ENCODE measurements around the gene YTHDF1. TPM values are rescaled to one million over a fixed set of nuclear protein-coding genes. Genes with fewer than 3 reads are reported as not detected.

Gene YTHDF1
- total RNA-seq, 1 donor from 2014 or later: 32.6 TPM

DNA sequence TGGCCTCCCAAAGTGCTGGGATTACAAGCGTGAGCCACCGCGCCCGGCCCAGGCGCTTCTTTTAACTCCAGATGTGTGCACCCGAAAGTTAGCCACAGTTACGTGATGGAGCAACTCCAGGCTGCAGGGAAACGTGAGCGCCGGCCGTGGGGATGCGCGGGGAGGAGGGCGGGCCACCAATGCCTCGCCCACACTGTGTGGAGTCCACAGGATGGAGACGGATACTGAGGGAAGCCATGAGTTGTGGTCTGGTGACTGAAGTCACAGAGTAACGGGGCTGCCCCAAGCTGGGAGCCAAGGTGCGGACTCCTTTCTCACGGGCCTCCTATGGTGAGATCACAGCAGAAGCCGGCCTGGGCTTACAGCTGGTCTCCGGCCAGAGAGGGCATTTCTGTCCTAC, 23.2 kb downstream of the YTHDF1 start:
- Mint-ChIP-seq H3K27ac (no peak overlapping the region), H3K4me1 (no peaks in the 10 kb centered on the region), H3K27me3 (no peaks in the 10 kb centered on the region), H3K4me3 (no peak overlapping the region), H3K36me3 (ENCODE audit: low read depth) (peaks cover 34% of the 10 kb centered on the region), H3K9me3 (no peaks in the 10 kb centered on the region)
- DNase-seq (no peak), ATAC-seq (ENCODE audit: low read depth) (no peak)
- ChIA-PET POLR2A (no interaction called here), CTCF (no interaction called here)
- intact Hi-C loops (cut with micrococcal nuclease): no loop called here
- TF ChIP-seq, protein P1, sequence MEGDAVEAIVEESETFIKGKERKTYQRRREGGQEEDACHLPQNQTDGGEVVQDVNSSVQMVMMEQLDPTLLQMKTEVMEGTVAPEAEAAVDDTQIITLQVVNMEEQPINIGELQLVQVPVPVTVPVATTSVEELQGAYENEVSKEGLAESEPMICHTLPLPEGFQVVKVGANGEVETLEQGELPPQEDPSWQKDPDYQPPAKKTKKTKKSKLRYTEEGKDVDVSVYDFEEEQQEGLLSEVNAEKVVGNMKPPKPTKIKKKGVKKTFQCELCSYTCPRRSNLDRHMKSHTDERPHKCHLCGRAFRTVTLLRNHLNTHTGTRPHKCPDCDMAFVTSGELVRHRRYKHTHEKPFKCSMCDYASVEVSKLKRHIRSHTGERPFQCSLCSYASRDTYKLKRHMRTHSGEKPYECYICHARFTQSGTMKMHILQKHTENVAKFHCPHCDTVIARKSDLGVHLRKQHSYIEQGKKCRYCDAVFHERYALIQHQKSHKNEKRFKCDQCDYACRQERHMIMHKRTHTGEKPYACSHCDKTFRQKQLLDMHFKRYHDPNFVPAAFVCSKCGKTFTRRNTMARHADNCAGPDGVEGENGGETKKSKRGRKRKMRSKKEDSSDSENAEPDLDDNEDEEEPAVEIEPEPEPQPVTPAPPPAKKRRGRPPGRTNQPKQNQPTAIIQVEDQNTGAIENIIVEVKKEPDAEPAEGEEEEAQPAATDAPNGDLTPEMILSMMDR (IDR thresholded peaks at IDR 0.05): no peak

DNA sequence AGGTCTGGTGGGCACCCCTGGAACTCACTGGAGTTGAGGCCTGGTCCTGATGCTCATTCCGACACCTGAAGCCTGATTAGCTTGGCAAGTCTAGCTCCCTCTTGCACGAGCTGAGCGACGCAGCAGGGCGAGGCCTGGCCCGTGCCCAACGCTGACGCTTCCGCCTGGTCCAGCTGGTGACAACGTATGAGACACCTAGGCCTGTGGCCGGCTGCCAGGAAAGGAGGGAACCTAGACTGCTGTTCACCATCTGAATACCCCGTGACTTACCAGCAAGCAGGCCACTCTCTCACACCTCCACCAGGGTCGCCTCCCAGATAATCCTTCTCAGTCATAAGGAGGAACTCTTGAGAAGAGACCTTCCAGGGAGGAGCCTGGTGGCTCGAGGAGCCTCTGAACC, 24.5 kb downstream of the YTHDF1 start:
- TF ChIP-seq, protein P1 (IDR thresholded peaks at IDR 0.05): no peak
- Mint-ChIP-seq H3K27me3 (no peaks in the 10 kb centered on the region), H3K4me1 (no peaks in the 10 kb centered on the region), H3K36me3 (ENCODE audit: low read depth) (peaks cover 22% of the 10 kb centered on the region), H3K9me3 (no peaks in the 10 kb centered on the region), H3K4me3 (no peak overlapping the region), H3K27ac (no peak overlapping the region)
- ATAC-seq (ENCODE audit: low read depth) (no peak), DNase-seq (no peak)
- intact Hi-C loops (cut with micrococcal nuclease): no loop called here
- CTCF ChIA-PET: no interaction called here
- POLR2A ChIA-PET: no interaction called here

DNA sequence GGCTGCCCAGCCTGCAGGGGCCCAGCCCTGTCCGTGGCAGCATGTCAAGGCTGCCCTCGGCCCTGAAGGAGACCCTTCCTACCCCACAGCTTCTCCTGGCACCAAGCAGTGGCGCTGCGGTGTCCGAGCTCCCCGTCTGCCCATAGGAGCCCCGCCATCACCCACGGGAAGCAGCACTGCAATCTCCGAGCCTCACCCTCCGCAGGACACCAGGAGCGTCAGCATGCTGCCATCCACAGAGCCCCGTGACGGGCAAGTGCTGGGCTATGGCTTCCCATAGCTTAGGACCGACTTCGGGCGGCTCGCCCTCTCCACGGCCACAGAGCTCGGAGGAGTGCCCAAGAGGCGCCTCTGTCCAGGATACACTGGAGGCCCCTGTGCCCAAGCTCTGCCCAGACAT, 25.1 kb downstream of the YTHDF1 start:
- TF ChIP-seq, protein P1 (IDR thresholded peaks at IDR 0.05): no peak
- H3K27me3 Mint-ChIP-seq: no peaks in the 10 kb centered on the region
- intact Hi-C loops (cut with micrococcal nuclease): no loop called here
- CTCF ChIA-PET: no interaction called here
- no peak for ATAC-seq (ENCODE audit: low read depth)
- no peaks in the 10 kb centered on the region for H3K9me3 Mint-ChIP-seq
- H3K4me1 Mint-ChIP-seq: no peaks in the 10 kb centered on the region
- no peak overlapping the region for H3K4me3 Mint-ChIP-seq
- POLR2A ChIA-PET: no interaction called here
- peaks cover 16% of the 10 kb centered on the region for H3K36me3 Mint-ChIP-seq (ENCODE audit: low read depth)
- no peak for DNase-seq
- no peak overlapping the region for H3K27ac Mint-ChIP-seq

DNA sequence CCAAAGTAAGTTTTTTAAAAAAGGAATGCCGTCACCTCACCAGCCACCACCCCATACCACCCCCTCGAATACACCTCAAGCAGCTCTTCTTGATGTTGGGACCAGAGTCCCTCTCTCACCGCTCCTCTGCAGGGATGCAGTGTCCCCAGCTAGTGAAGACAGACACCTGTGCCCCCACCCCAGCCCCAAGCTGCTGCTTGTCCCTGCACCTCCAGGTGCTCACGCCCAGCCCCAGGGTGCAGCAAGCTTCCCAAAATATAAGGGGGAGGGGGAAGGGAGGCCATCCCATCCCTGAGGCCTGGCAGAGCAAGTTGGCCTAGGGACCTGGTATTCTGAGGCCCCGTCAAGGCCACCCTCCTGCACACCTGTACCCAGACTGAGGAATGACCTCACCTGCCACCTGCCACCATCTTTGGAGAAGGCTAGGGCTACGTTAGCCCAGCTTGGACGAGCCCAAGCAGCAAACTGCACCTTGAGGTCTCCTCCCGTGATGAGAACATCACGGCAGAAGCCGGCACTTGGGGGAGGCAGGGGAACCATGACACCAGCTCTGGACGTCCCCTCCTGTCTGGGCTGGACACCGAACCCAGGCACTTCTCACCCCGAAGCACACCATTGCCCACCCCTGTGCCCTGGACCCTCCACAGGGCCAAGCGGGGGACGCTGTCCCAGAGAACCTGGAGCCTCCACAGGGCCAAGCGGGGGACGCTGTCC, 25.9 kb downstream of the YTHDF1 start:
- Mint-ChIP-seq H3K27ac (no peak overlapping the region), H3K9me3 (no peaks in the 10 kb centered on the region), H3K4me1 (no peaks in the 10 kb centered on the region), H3K27me3 (no peaks in the 10 kb centered on the region), H3K4me3 (no peak overlapping the region), H3K36me3 (ENCODE audit: low read depth) (peaks cover 8% of the 10 kb centered on the region)
- DNase-seq (no peak), ATAC-seq (ENCODE audit: low read depth) (no peak)
- TF ChIP-seq, protein P1 (IDR thresholded peaks at IDR 0.05): no peak
- intact Hi-C loops (cut with micrococcal nuclease): no loop called here
- POLR2A ChIA-PET: no interaction called here
- CTCF ChIA-PET: no interaction called here

DNA sequence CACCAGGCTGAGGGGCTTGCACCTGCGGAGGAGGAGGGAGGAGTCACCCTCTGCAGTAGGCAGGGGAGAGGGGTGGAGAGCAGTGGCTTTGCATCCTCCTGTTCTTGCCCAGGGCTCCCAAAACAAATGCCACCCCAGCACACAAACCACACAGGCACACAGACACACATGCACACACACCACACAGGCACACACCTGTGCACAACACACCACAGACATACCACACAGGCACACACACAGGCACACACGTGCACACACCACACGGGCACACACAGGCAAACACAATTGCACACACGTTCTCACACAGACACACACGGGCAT, 26.6 kb downstream of the YTHDF1 start:
- ChIA-PET CTCF (no interaction called here), POLR2A (no interaction called here)
- TF ChIP-seq, protein P1 (IDR thresholded peaks at IDR 0.05): no peak
- Mint-ChIP-seq H3K4me1 (no peaks in the 10 kb centered on the region), H3K9me3 (no peaks in the 10 kb centered on the region), H3K36me3 (ENCODE audit: low read depth) (peaks cover under 1% of the 10 kb centered on the region), H3K27ac (no peak overlapping the region), H3K4me3 (no peak overlapping the region), H3K27me3 (no peaks in the 10 kb centered on the region)
- ATAC-seq (ENCODE audit: low read depth) (no peak), DNase-seq (no peak)
- intact Hi-C loops (cut with micrococcal nuclease): no loop called here

Data from activated B cell treated with CpG ODN at 0.5 μM for 24 hours (primary cell).